ENCODE data around the gene MCC.

MCC gene

GRCh38 chr5:113202746-113203716, 285.2 kb downstream of the MCC start (continued):
- TF ChIP-seq ZBTB10 (tag by site-specific recombination; IDR thresholded peaks at IDR 0.05) (no peak), ZNF514 (tag by site-specific recombination; IDR thresholded peaks at IDR 0.05) (no peak), ZNF221 (tag by site-specific recombination; IDR thresholded peaks at IDR 0.05; ENCODE audit: borderline replicate concordance) (no peak), ZNF426 (tag by site-specific recombination; IDR thresholded peaks at IDR 0.05) (no peak), KLF7 (tag by site-specific recombination; IDR thresholded peaks at IDR 0.05; ENCODE audit: borderline replicate concordance) (peak; percentile 88; the same call in 1 of the 2 replicates), SETDB1 (IDR thresholded peaks at IDR 0.05; ENCODE audit: insufficient read length, low read length) (no peak), ZNF433 (tag by site-specific recombination; IDR thresholded peaks at IDR 0.05; ENCODE audit: low read depth) (no peak), ZNF670 (tag by site-specific recombination; IDR thresholded peaks at IDR 0.05; ENCODE audit: low read depth) (no peak), BCL6B (tag by site-specific recombination; IDR thresholded peaks at IDR 0.05) (no peak), ZNF768 (tag by site-specific recombination; IDR thresholded peaks at IDR 0.05) (no peak), ZNF140 (tag by site-specific recombination; IDR thresholded peaks at IDR 0.05) (no peak), ZNF121 (tag by site-specific recombination; IDR thresholded peaks at IDR 0.05) (0 out of 2 replicates have a peak, but pooled peaks have one; percentile 21), ZNF654 (tag by site-specific recombination; IDR thresholded peaks at IDR 0.05; ENCODE audit: low read depth) (no peak), GLI4 (tag by site-specific recombination; IDR thresholded peaks at IDR 0.05) (no peak), ZNF558 (tag by site-specific recombination; IDR thresholded peaks at IDR 0.05) (0 out of 2 replicates have a peak, but pooled peaks have one; percentile 23), ZNF133 (tag by site-specific recombination; IDR thresholded peaks at IDR 0.05) (no peak), ZNF560 (tag by site-specific recombination; IDR thresholded peaks at IDR 0.05; ENCODE audit: borderline replicate concordance) (no peak), KLF8 (tag by site-specific recombination; IDR thresholded peaks at IDR 0.05) (peak; percentile 86), ZNF169 (tag by site-specific recombination; IDR thresholded peaks at IDR 0.05) (no peak), ELK4 (IDR thresholded peaks at IDR 0.05; ENCODE audit: borderline replicate concordance, low read depth, low read length) (no peak), ZNF155 (tag by site-specific recombination; IDR thresholded peaks at IDR 0.05) (no peak), WT1 (tag by site-specific recombination; IDR thresholded peaks at IDR 0.05) (peak; percentile 55; the same call in 1 of the 2 replicates), ZNF350 (tag by site-specific recombination; IDR thresholded peaks at IDR 0.05) (no peak), ZNF791 (tag by site-specific recombination; IDR thresholded peaks at IDR 0.05) (no peak), KLF10 (tag by site-specific recombination; IDR thresholded peaks at IDR 0.05) (peak; percentile 98), MYNN (tag by site-specific recombination; IDR thresholded peaks at IDR 0.05; ENCODE audit: borderline replicate concordance) (no peak), ZNF175 (tag by site-specific recombination; IDR thresholded peaks at IDR 0.05) (no peak), ZNF114 (tag by site-specific recombination; IDR thresholded peaks at IDR 0.05) (no peak)
- TF ChIP-seq, protein P1, sequence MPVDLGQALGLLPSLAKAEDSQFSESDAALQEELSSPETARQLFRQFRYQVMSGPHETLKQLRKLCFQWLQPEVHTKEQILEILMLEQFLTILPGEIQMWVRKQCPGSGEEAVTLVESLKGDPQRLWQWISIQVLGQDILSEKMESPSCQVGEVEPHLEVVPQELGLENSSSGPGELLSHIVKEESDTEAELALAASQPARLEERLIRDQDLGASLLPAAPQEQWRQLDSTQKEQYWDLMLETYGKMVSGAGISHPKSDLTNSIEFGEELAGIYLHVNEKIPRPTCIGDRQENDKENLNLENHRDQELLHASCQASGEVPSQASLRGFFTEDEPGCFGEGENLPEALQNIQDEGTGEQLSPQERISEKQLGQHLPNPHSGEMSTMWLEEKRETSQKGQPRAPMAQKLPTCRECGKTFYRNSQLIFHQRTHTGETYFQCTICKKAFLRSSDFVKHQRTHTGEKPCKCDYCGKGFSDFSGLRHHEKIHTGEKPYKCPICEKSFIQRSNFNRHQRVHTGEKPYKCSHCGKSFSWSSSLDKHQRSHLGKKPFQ (tag by site-specific recombination; IDR thresholded peaks at IDR 0.05): peak; percentile 84; the same call in 1 of the 2 replicates
- TF ChIP-seq, protein P2, sequence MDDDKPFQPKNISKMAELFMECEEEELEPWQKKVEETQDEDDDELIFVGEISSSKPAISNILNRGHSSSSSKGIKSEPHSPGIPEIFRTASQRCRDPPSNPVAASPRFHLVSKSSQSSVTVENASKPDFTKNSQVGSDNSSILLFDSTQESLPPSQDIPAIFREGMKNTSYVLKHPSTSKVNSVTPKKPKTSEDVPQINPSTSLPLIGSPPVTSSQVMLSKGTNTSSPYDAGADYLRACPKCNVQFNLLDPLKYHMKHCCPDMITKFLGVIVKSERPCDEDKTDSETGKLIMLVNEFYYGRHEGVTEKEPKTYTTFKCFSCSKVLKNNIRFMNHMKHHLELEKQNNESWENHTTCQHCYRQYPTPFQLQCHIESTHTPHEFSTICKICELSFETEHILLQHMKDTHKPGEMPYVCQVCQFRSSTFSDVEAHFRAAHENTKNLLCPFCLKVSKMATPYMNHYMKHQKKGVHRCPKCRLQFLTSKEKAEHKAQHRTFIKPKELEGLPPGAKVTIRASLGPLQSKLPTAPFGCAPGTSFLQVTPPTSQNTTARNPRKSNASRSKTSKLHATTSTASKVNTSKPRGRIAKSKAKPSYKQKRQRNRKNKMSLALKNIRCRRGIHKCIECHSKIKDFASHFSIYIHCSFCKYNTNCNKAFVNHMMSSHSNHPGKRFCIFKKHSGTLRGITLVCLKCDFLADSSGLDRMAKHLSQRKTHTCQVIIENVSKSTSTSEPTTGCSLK (tag by site-specific recombination; IDR thresholded peaks at IDR 0.05): no peak
